Hepatocyte (in vitro differentiated cells): Measurements from ENCODE around the gene KRT8.

Experiments
- CTCF ChIP-seq: fragments of 200-600 bp; sonication (generic); IDR thresholded peaks from 2 replicates; pipeline ENCODE4 v1.5.1; 2016; ENCODE audit warnings: antibody characterized with exemption, mild to moderate bottlenecking; ENCODE audit not compliant: poor library complexity
- EZH2phosphoT487 ChIP-seq: fragments of 200-600 bp; sonication (generic); IDR thresholded peaks from one replicate; pipeline ENCODE4 v1.6.1; 2018; ENCODE audit warnings: antibody characterized with exemption, mild to moderate bottlenecking, low read depth, moderate library complexity; ENCODE audit not compliant: unreplicated experiment, severe bottlenecking

- TF ChIP-seq CTCF = no peak
- TF ChIP-seq EZH2phosphoT487 = no peak
Observed at GRCh38 chr12:52910248-52910883, 5.5 kb upstream of the KRT8 start.
